IPS-NIHi11 (cell line): Measurements from ENCODE around the gene PLB1.

Source experiments
- DNase-seq: peaks from one replicate; pipeline ENCODE4 v3.0.0; 2012; ENCODE audit warnings: mixed read lengths, low spot score

PLB1 gene

GRCh38 chr2:28495551-28496250 lies at the start of gene PLB1:
Gene PLB1 (plus strand): TSS chr2:28496060. CDS start chr2:28496115, 55 bp downstream.
- DNase-seq: no peak

- no peak for DNase-seq
Measured at GRCh38 chr2:28446531-28446930, 49.3 kb upstream of the PLB1 start.

GRCh38 chr2:28447086-28447485 lies 48.8 kb upstream of the PLB1 start:
- no peak for DNase-seq

- DNase-seq: no peak
Measured at GRCh38 chr2:28447943-28448792, 47.7 kb upstream of the PLB1 start.

GRCh38 chr2:28448793-28449100 lies 47.1 kb upstream of the PLB1 start:
- DNase-seq: no peak

GRCh38 chr2:28449126-28449487 lies 46.8 kb upstream of the PLB1 start:
- DNase-seq: no peak

GRCh38 chr2:28449488-28450395 lies 46.1 kb upstream of the PLB1 start:
- DNase-seq: no peak

GRCh38 chr2:28450901-28451565 lies 44.8 kb upstream of the PLB1 start:
- DNase-seq: no peak

GRCh38 chr2:28451793-28452533 lies 43.9 kb upstream of the PLB1 start:
- DNase-seq: no peak

GRCh38 chr2:28452534-28453081 lies 43.3 kb upstream of the PLB1 start:
- DNase-seq: peak; percentile 88

GRCh38 chr2:28453396-28453795 lies 42.5 kb upstream of the PLB1 start:
- no peak for DNase-seq

GRCh38 chr2:28454016-28454930 lies 41.6 kb upstream of the PLB1 start:
- no peak for DNase-seq

- DNase-seq: peak; percentile 53
Measured at GRCh38 chr2:28457237-28457636, 38.6 kb upstream of the PLB1 start.

- no peak for DNase-seq
Measured at GRCh38 chr2:28461056-28461455, 34.8 kb upstream of the PLB1 start.

- DNase-seq: no peak
Measured at GRCh38 chr2:28462122-28462521, 33.7 kb upstream of the PLB1 start.

GRCh38 chr2:28463211-28463816 lies 32.5 kb upstream of the PLB1 start:
- DNase-seq: no peak

GRCh38 chr2:28463893-28464292 lies 32.0 kb upstream of the PLB1 start:
- no peak for DNase-seq

GRCh38 chr2:28465148-28465885 lies 30.5 kb upstream of the PLB1 start:
- no peak for DNase-seq

GRCh38 chr2:28469304-28469703 lies 26.6 kb upstream of the PLB1 start:
- DNase-seq: no peak
